T-cell (primary cell): ENCODE measurements around the gene NOD2. TPM values are rescaled to one million over a fixed set of nuclear protein-coding genes. Genes with fewer than 3 reads are reported as not detected.
A peak's percentile ranks its signal among the peaks of the same experiment; 100 is the strongest.

ENCODE experiments used
- ATAC-seq, 4 experiments: fragments of 200-7000 bp in 3 of 4; fragments of 150-1000 bp in 1 of 4; cut with Tn5 transposase; replicated peaks in 1 of 4; 1 replicate in 3 of 4; 2 replicates in 1 of 4; pipeline ENCODE4 v1.10.0; 2021; ENCODE audit warnings: moderate library complexity in 3 of 4, mild to moderate bottlenecking in 2 of 4, moderate number of reproducible peaks in 1 of 4
- CTCF ChIA-PET, 2 donors: fragments of 300-600 bp; sonication (Branson Sonifier 250); formaldehyde crosslinking; loops; one replicate each; lab custom pipeline; 2022; ENCODE audit warnings: antibody characterized with exemption in 2 of 2; lab: Charles Lee
- POLR2A ChIA-PET, 2 donors: fragments of 300-600 bp; sonication (Branson Sonifier 250); formaldehyde crosslinking; loops; one replicate each; lab custom pipeline; 2022; ENCODE audit warnings: antibody characterized with exemption in 2 of 2; lab: Charles Lee
- DNase-seq, 35 experiments: peaks; one replicate each; pipeline versions ENCODE4 v3.0.0 to v3.0.0-alpha.2; 2013 to 2023
- H3K27ac ChIP-seq: one replicate; pipeline ENCODE4 v1.5.1; 2013; ENCODE audit warnings: low read length
- H3K27me3 ChIP-seq, 2 experiments: replicated peaks in 1 of 2; 1 replicate in 1 of 2; 2 replicates in 1 of 2; pipeline versions ENCODE4 v1.6.1 to v1.7.0; 2013; ENCODE audit warnings: low read length in 1 of 2, mixed read lengths in 1 of 2; ENCODE audit not compliant: control insufficient read depth in 2 of 2, insufficient read depth in 2 of 2; ENCODE audit errors: extremely low read depth in 1 of 2
- H3K36me3 ChIP-seq, 2 donors: 1 replicate in 1 of 2; 2 replicates in 1 of 2; pipeline versions ENCODE4 v1.6.1 to v1.7.0; 2013; ENCODE audit warnings: low read length in 1 of 2; ENCODE audit not compliant: control insufficient read depth in 2 of 2, insufficient read depth in 1 of 2; ENCODE audit errors: extremely low read depth in 1 of 2
- H3K4me1 ChIP-seq, 2 experiments: 1 replicate in 1 of 2; 2 replicates in 1 of 2; pipeline versions ENCODE4 v1.6.1 to v1.7.0; 2013; ENCODE audit warnings: low read length in 2 of 2, mixed read lengths in 1 of 2; ENCODE audit not compliant: insufficient read depth in 2 of 2, control insufficient read depth in 1 of 2; ENCODE audit errors: extremely low read depth in 1 of 2
- H3K4me3 ChIP-seq, 2 donors: 1 replicate in 1 of 2; 2 replicates in 1 of 2; pipeline versions ENCODE4 v1.5.1 to v1.7.0; 2013; ENCODE audit warnings: mild to moderate bottlenecking in 2 of 2, low read length in 1 of 2, moderate library complexity in 1 of 2; ENCODE audit not compliant: control insufficient read depth in 1 of 2; ENCODE audit errors: extremely low read depth in 1 of 2
- H3K9me3 ChIP-seq: 2 replicates; pipeline ENCODE4 v1.7.0; 2013
- H3K27ac Mint-ChIP-seq, 2 donors: one replicate each; pipeline ENCODE4 v1.8.0; 2020 to 2021; ENCODE audit warnings: mild to moderate bottlenecking in 2 of 2, mixed read lengths in 2 of 2
- H3K27me3 Mint-ChIP-seq, 2 donors: one replicate each; pipeline ENCODE4 v1.8.0; 2021 to 2022; ENCODE audit warnings: mixed read lengths in 2 of 2
- H3K36me3 Mint-ChIP-seq: one replicate; pipeline ENCODE4 v1.8.0; 2021; ENCODE audit warnings: mixed read lengths
- H3K4me1 Mint-ChIP-seq, 3 donors: one replicate each; pipeline ENCODE4 v1.8.0; 2020 to 2022; ENCODE audit warnings: mixed read lengths in 3 of 3, mild to moderate bottlenecking in 1 of 3
- H3K4me3 Mint-ChIP-seq, 3 donors: one replicate each; pipeline ENCODE4 v1.8.0; 2020 to 2022; ENCODE audit warnings: mild to moderate bottlenecking in 3 of 3, mixed read lengths in 3 of 3, moderate library complexity in 3 of 3
- H3K9me3 Mint-ChIP-seq, 3 donors: one replicate each; pipeline ENCODE4 v1.8.0; 2020 to 2022; ENCODE audit warnings: mixed read lengths in 3 of 3
- WGBS: methylation state at CpG from one replicate; pipeline ENCODE4 v1.1.5; 2013; ENCODE audit warnings: missing lambda C conversion rate; ENCODE audit not compliant: insufficient coverage; 5-methylcytosine and 5-hydroxymethylcytosine counted together
- total RNA-seq, 35 experiments: library from RNA in 6 of 35; stranded (reverse) in 6 of 35; fragments of 120-200 nt in 1 of 35; gene quantifications; one replicate each; pipeline versions ENCODE4 v1.2.1 to v1.2.4 and lab custom pipeline; 2013 to 2026

NOD2 gene
- total RNA-seq, 5 donors from 2014 or later (not counting 1 experiment from before 2014, with no cell fraction given) = 2.4 to 7.6 (median 3.1) TPM

- Histone ChIP-seq H3K27me3 (no peaks in the 10 kb centered on the region), H3K4me1 (peaks cover 43 to 65% of the 10 kb centered on the region in 2 experiments), H3K4me3 (peak overlapping the region in 1 of 2 donors; percentile 19), H3K36me3 (peaks cover 0 to 2% of the 10 kb centered on the region in 2 donors), H3K27ac (peak overlapping the region; percentile 87), H3K9me3 (no peaks in the 10 kb centered on the region)
- ChIA-PET CTCF (interaction anchor here in 1 of 2 donors (1.1 to 1.5 kb wide), 2 partner anchors 18 to 62 kb away, joined by 3 to 4 read pairs; no protein-coding TSS in a partner anchor), POLR2A (interaction anchor here in 1 of 2 donors (0.6 to 1.5 kb wide), 3 partner anchors 17 to 152 kb away, joined by 3 to 10 read pairs (median 5); partner anchors contain the start of gene CYLD)
- 34% methylated on average over 9 of the region's 11 CpGs for WGBS
- ATAC-seq (peak in 3 of 4 experiments; percentile 7 to 57 (median 7)), DNase-seq (peak in 4 of 35 experiments; percentile 25 to 71 (median 32))
- H3K9me3 Mint-ChIP-seq = no peaks in the 10 kb centered on the region
- H3K27me3 Mint-ChIP-seq = no peaks in the 10 kb centered on the region
- peak overlapping the region; percentile 94 for H3K27ac Mint-ChIP-seq
- H3K36me3 Mint-ChIP-seq = no peaks in the 10 kb centered on the region
- peak overlapping the region; percentile 28 to 68 (median 49) for H3K4me3 Mint-ChIP-seq
- H3K4me1 Mint-ChIP-seq = peaks cover 59 to 71% (median 64%) of the 10 kb centered on the region in 3 donors
These were observed 8.5 kb upstream of the NOD2 start for GRCh38 chr16:50684823-50685461.

- H3K4me1 ChIP-seq = peaks cover 41 to 59% of the 10 kb centered on the region in 2 experiments
- DNase-seq = peak in 2 of 35 experiments; percentile 30 to 39
- WGBS = 41% methylated on average over 4 of the region's 8 CpGs
- no peak for ATAC-seq
- H3K9me3 ChIP-seq = no peaks in the 10 kb centered on the region
- ChIA-PET POLR2A (interaction anchor here (0.6 to 1.5 kb wide), 7 partner anchors 17 to 488 kb away, joined by 3 to 10 read pairs (median 5); partner anchors contain the start of gene CYLD (in 1 of the 2)), CTCF (interaction anchor here in 1 of 2 donors (1.1 to 1.5 kb wide), 3 partner anchors 19 to 61 kb away, joined by 3 to 4 read pairs (median 3); no protein-coding TSS in a partner anchor)
- Mint-ChIP-seq H3K36me3 (no peaks in the 10 kb centered on the region), H3K27me3 (no peaks in the 10 kb centered on the region), H3K4me1 (peaks cover 54 to 67% (median 57%) of the 10 kb centered on the region in 3 donors), H3K9me3 (no peaks in the 10 kb centered on the region), H3K27ac (peak overlapping the region; percentile 94), H3K4me3 (peak overlapping the region; percentile 18 to 68 (median 28))
- H3K27ac ChIP-seq = peak overlapping the region; percentile 87
- H3K36me3 ChIP-seq = no peaks in the 10 kb centered on the region
- H3K4me3 ChIP-seq = no peak overlapping the region
- no peaks in the 10 kb centered on the region for H3K27me3 ChIP-seq
These were observed 7.8 kb upstream of the NOD2 start for GRCh38 chr16:50685462-50686063.

GRCh38 chr16:50688083-50688482 lies 5.3 kb upstream of the NOD2 start:
- Mint-ChIP-seq H3K4me3 (no peak overlapping the region), H3K27me3 (no peaks in the 10 kb centered on the region), H3K27ac (no peak overlapping the region), H3K4me1 (peaks cover 41 to 59% (median 53%) of the 10 kb centered on the region in 3 donors), H3K9me3 (no peaks in the 10 kb centered on the region), H3K36me3 (no peaks in the 10 kb centered on the region)
- DNase-seq = no peak
- Histone ChIP-seq H3K4me1 (peaks cover 27 to 44% of the 10 kb centered on the region in 2 experiments), H3K9me3 (no peaks in the 10 kb centered on the region), H3K27me3 (no peaks in the 10 kb centered on the region), H3K27ac (no peak overlapping the region), H3K4me3 (no peak overlapping the region), H3K36me3 (no peaks in the 10 kb centered on the region)
- POLR2A ChIA-PET = no interaction called here
- CTCF ChIA-PET = no interaction called here
- ATAC-seq = no peak
- WGBS = 92% methylated on average over 9 of the region's 12 CpGs

- Histone ChIP-seq H3K9me3 (no peaks in the 10 kb centered on the region), H3K4me3 (no peak overlapping the region), H3K36me3 (no peaks in the 10 kb centered on the region), H3K4me1 (peaks cover 21 to 43% of the 10 kb centered on the region in 2 experiments), H3K27ac (no peak overlapping the region), H3K27me3 (peaks cover 0 to 3% of the 10 kb centered on the region in 2 experiments)
- Mint-ChIP-seq H3K27me3 (no peaks in the 10 kb centered on the region), H3K9me3 (no peaks in the 10 kb centered on the region), H3K36me3 (no peaks in the 10 kb centered on the region), H3K4me1 (peaks cover 35 to 54% (median 47%) of the 10 kb centered on the region in 3 donors), H3K4me3 (no peak overlapping the region), H3K27ac (peak overlapping the region in 1 of 2 donors; percentile 9)
- no CpG with 5 or more reads among the region's 3 CpGs for whole genome bisulfite sequencing
- CTCF ChIA-PET = no interaction called here
- no peak for DNase-seq
- ATAC-seq = no peak
- POLR2A ChIA-PET = no interaction called here
These were observed 4.5 kb upstream of the NOD2 start for GRCh38 chr16:50688867-50689266.

GRCh38 chr16:50690177-50690576 lies 3.2 kb upstream of the NOD2 start:
- DNase-seq = no peak
- Histone ChIP-seq H3K4me3 (no peak overlapping the region), H3K36me3 (no peaks in the 10 kb centered on the region), H3K9me3 (no peaks in the 10 kb centered on the region), H3K27ac (no peak overlapping the region), H3K27me3 (peaks cover 0 to 7% of the 10 kb centered on the region in 2 experiments), H3K4me1 (peaks cover 10 to 42% of the 10 kb centered on the region in 2 experiments)
- no peak for ATAC-seq
- ChIA-PET CTCF (interaction anchor here in 1 of 2 donors (1.0 kb wide), 1 partner anchor 116 kb away, joined by 3 read pairs; no protein-coding TSS in a partner anchor), POLR2A (no interaction called here)
- Mint-ChIP-seq H3K36me3 (no peaks in the 10 kb centered on the region), H3K27me3 (no peaks in the 10 kb centered on the region), H3K4me1 (peaks cover 34 to 54% (median 47%) of the 10 kb centered on the region in 3 donors), H3K4me3 (no peak overlapping the region), H3K27ac (no peak overlapping the region), H3K9me3 (no peaks in the 10 kb centered on the region)
- WGBS = no CpG with 5 or more reads among the region's 2 CpGs

- H3K9me3 Mint-ChIP-seq = no peaks in the 10 kb centered on the region
- POLR2A ChIA-PET = no interaction called here
- Histone ChIP-seq H3K4me3 (no peak overlapping the region), H3K27me3 (peaks cover 0 to 7% of the 10 kb centered on the region in 2 experiments), H3K36me3 (no peaks in the 10 kb centered on the region), H3K9me3 (no peaks in the 10 kb centered on the region), H3K27ac (no peak overlapping the region), H3K4me1 (peaks cover 7 to 49% of the 10 kb centered on the region in 2 experiments)
- CTCF ChIA-PET = no interaction called here
- H3K27me3 Mint-ChIP-seq = no peaks in the 10 kb centered on the region
- peaks cover 44 to 57% (median 50%) of the 10 kb centered on the region in 3 donors for H3K4me1 Mint-ChIP-seq
- ATAC-seq = no peak
- peak overlapping the region in 1 of 2 donors; percentile 20 for H3K27ac Mint-ChIP-seq
- no peaks in the 10 kb centered on the region for H3K36me3 Mint-ChIP-seq
- DNase-seq = no peak
- peak overlapping the region; percentile 7 to 72 (median 61) for H3K4me3 Mint-ChIP-seq
- WGBS = 93% methylated on average over 4 of the region's 4 CpGs
These were observed 785 bp upstream of the NOD2 start for GRCh38 chr16:50692644-50692998.
